HCT116 (cell line): ENCODE data around the gene TFCP2L1. TPM values are rescaled to one million over a fixed set of nuclear protein-coding genes. Genes with fewer than 3 reads are reported as not detected.

Source experiments
- ATAC-seq: fragments of 200-7000 bp; cut with Tn5 transposase; 2 replicates; pipeline ENCODE4 v1.9.1; 2020; ENCODE audit warnings: mild to moderate bottlenecking, moderate library complexity
- Bru-seq: library from RNA; stranded (reverse); fragments of 400-500 nt; gene quantifications from one replicate; lab custom pipeline; 2021; lab: Mats Ljungman, UMichigan
- BruChase-seq, 2 experiments: library from RNA; stranded (reverse); fragments of 400-500 nt; gene quantifications; one replicate each; lab custom pipeline; 2021; lab: Mats Ljungman, UMichigan
- BruUV-seq: library from RNA; stranded (reverse); fragments of 400-500 nt; replicated peaks from 2 replicates; lab custom pipeline; 2021; lab: Mats Ljungman, UMichigan
- CTCF ChIA-PET: fragments of 300-600 bp; sonication (Branson Sonifier 250); formaldehyde crosslinking; loops from one replicate; lab custom pipeline; 2021; ENCODE audit warnings: antibody characterized with exemption; lab: Charles Lee
- POLR2A ChIA-PET: fragments of 300-600, 350-600 bp; sonication (Branson Sonifier 250); formaldehyde crosslinking; loops from one replicate; lab custom pipeline; 2021; ENCODE audit warnings: antibody characterized with exemption; lab: Charles Lee
- RAD21 ChIA-PET, 2 experiments: fragments of 300-600 bp; sonication (Branson Sonifier 250); formaldehyde crosslinking; loops; one replicate each; lab custom pipeline; 2023; ENCODE audit warnings: low total read pairs in 2 of 2; ENCODE audit not compliant: uncharacterized antibody in 2 of 2, unreplicated experiment in 2 of 2, low non-redundant PET in 1 of 2; lab: Charles Lee
- DNase-seq: peaks from one replicate; pipeline ENCODE4 v3.0.0-alpha.2; 2010; ENCODE audit warnings: low read depth, low spot score
- H2AFZ ChIP-seq: fragments of 200-600 bp; shearing (Covaris generic), sonication (generic); 2 replicates; pipeline ENCODE4 v1.6.1; 2017; ENCODE audit warnings: low read depth, mixed run types, mixed read lengths, antibody characterized with exemption, low read length; ENCODE audit not compliant: poor library complexity, severe bottlenecking
- H3K27ac ChIP-seq: 2 replicates; pipeline ENCODE4 v1.5.1; 2012; ENCODE audit warnings: low read depth, low read length
- H3K27me3 ChIP-seq: fragments of 200-600 bp; sonication (generic); 2 replicates; pipeline ENCODE4 v1.6.1; 2016; ENCODE audit warnings: mixed run types, low read length, mixed read lengths; ENCODE audit not compliant: insufficient read depth
- H3K36me3 ChIP-seq, 2 experiments: fragments of 200-500 bp in 1 of 2; fragments of 200-600 bp in 1 of 2; sonication (Bioruptor generic) in 1 of 2; sonication (generic) in 1 of 2; 2 replicates each; pipeline versions ENCODE4 v1.5.1 to v1.6.1; 2014 to 2016; ENCODE audit warnings: low read length in 2 of 2, inconsistent platforms in 1 of 2, mixed read lengths in 1 of 2, mixed run types in 1 of 2; ENCODE audit not compliant: insufficient read depth in 2 of 2, control insufficient read depth in 1 of 2
- H3K4me1 ChIP-seq, 2 experiments: fragments of 200-600 bp in 1 of 2; sonication (generic) in 1 of 2; 2 replicates each; pipeline versions ENCODE4 v1.5.1 to v1.6.1; 2012 to 2017; ENCODE audit warnings: low read length in 2 of 2, inconsistent platforms in 1 of 2, mild to moderate bottlenecking in 1 of 2, mixed read lengths in 1 of 2, mixed run types in 1 of 2, moderate library complexity in 1 of 2; ENCODE audit not compliant: insufficient read depth in 2 of 2, control insufficient read depth in 1 of 2
- H3K4me2 ChIP-seq: fragments of 200-600 bp; sonication (generic); 2 replicates; pipeline ENCODE4 v1.6.1; 2017; ENCODE audit warnings: mixed run types, low read length, mixed read lengths
- H3K4me3 ChIP-seq, 2 experiments: fragments of 200-600 bp in 1 of 2; sonication (generic) in 1 of 2; replicated peaks in 1 of 2; 2 replicates each; pipeline ENCODE4 v1.5.1; 2011 to 2016; ENCODE audit warnings: low read length in 2 of 2, control low read depth in 1 of 2, low read depth in 1 of 2, mild to moderate bottlenecking in 1 of 2, mixed read lengths in 1 of 2, mixed run types in 1 of 2
- H3K79me2 ChIP-seq: fragments of 200-600 bp; sonication (generic); 2 replicates; pipeline ENCODE4 v1.6.1; 2017; ENCODE audit warnings: mild to moderate bottlenecking, mixed run types, low read length, moderate library complexity, mixed read lengths; ENCODE audit not compliant: insufficient read depth
- H3K9ac ChIP-seq: fragments of 200-600 bp; sonication (generic); 2 replicates; pipeline ENCODE4 v1.6.1; 2016; ENCODE audit warnings: low read length, mixed read lengths
- H3K9me2 ChIP-seq: fragments of 200-600 bp; sonication (generic), shearing (Covaris generic); 2 replicates; pipeline ENCODE4 v1.6.1; 2017; ENCODE audit warnings: mixed run types, mild to moderate bottlenecking, moderate library complexity; ENCODE audit not compliant: insufficient read depth
- H3K9me3 ChIP-seq, 2 experiments: fragments of 200-500 bp in 1 of 2; fragments of 200-600 bp in 1 of 2; sonication (Bioruptor generic) in 1 of 2; sonication (generic) in 1 of 2; 2 replicates each; pipeline ENCODE4 v1.6.1; 2014 to 2017; ENCODE audit warnings: low read length in 2 of 2, mixed read lengths in 2 of 2, inconsistent platforms in 1 of 2, low read depth in 1 of 2, mild to moderate bottlenecking in 1 of 2, mixed run types in 1 of 2, moderate library complexity in 1 of 2; ENCODE audit not compliant: control insufficient read depth in 1 of 2, insufficient read depth in 1 of 2
- H4K20me1 ChIP-seq: fragments of 200-600 bp; sonication (generic), shearing (Covaris generic); 2 replicates; pipeline ENCODE4 v1.6.1; 2017; ENCODE audit warnings: mixed run types, mild to moderate bottlenecking, moderate library complexity; ENCODE audit not compliant: insufficient read depth
- CBX3 ChIP-seq: IDR thresholded peaks from 2 replicates; pipeline ENCODE4 v1.6.1; 2012; ENCODE audit warnings: low read depth
- MAX ChIP-seq: IDR thresholded peaks from 2 replicates; pipeline ENCODE4 v1.6.1; 2012
- POLR2A ChIP-seq: IDR thresholded peaks from 2 replicates; pipeline ENCODE4 v1.7.0; 2011; ENCODE audit warnings: borderline replicate concordance; ENCODE audit not compliant: insufficient read depth, insufficient read length; ENCODE audit errors: extremely low read depth
- POLR2AphosphoS5 ChIP-seq: IDR thresholded peaks from 2 replicates; pipeline ENCODE4 v1.6.1; 2011; ENCODE audit warnings: mild to moderate bottlenecking, low read depth, low read length, moderate library complexity
- SIN3A ChIP-seq: IDR thresholded peaks from 2 replicates; pipeline ENCODE4 v1.6.1; 2012; ENCODE audit warnings: low read depth
- SP1 ChIP-seq: IDR thresholded peaks from 2 replicates; pipeline ENCODE4 v1.6.1; 2012; ENCODE audit warnings: low read depth
- TCF7L2 ChIP-seq: IDR thresholded peaks from 2 replicates; pipeline ENCODE4 v1.7.0; 2011; ENCODE audit warnings: borderline replicate concordance, inconsistent platforms; ENCODE audit not compliant: insufficient read depth, insufficient read length; ENCODE audit errors: extremely low read depth
- YY1 ChIP-seq: IDR thresholded peaks from 2 replicates; pipeline ENCODE4 v1.6.1; 2011; ENCODE audit warnings: low read length, low read depth, moderate library complexity, mild to moderate bottlenecking; ENCODE audit not compliant: insufficient replicate concordance; ENCODE audit errors: extremely low read depth
- ZFX ChIP-seq: fragments of 450-650 bp; IDR thresholded peaks from 2 replicates; pipeline ENCODE4 v1.6.1; 2017
- ZNF274 ChIP-seq: fragments of 200-500 bp; sonication (Bioruptor generic); IDR thresholded peaks from 2 replicates; pipeline ENCODE4 v1.6.1; 2014; ENCODE audit warnings: mild to moderate bottlenecking, low read depth, low read length, inconsistent platforms
- intact Hi-C: fragments of 100-400 bp; cut with micrococcal nuclease; formaldehyde crosslinking; loops from 2 replicates; pipeline ENCODE4 v1.10.0; 2022
- long read RNA-seq: library from polyadenylated mRNA; unstranded; transcript quantifications from one replicate; pipeline ENCODE4 v2.0.0, GENCODE V29; 2021; ENCODE audit not compliant: unreplicated experiment
- polyA plus RNA-seq: library from polyadenylated mRNA; unstranded; fragments of >200 nt; gene quantifications from 2 replicates; pipeline ENCODE4 v1.2.1, GENCODE V29; 2012; ENCODE audit warnings: missing spikeins
- total RNA-seq: library from RNA; stranded (reverse); gene quantifications from one replicate; pipeline ENCODE4 v1.2.1, GENCODE V29; 2021; ENCODE audit not compliant: unreplicated experiment
- TF ChIP-seq, protein P1 (sequence below): IDR thresholded peaks from 2 replicates; pipeline ENCODE4 v1.6.1; 2012
- TF ChIP-seq, protein P2 (sequence below), 3 experiments: fragments of 200-600 bp in 1 of 3; sonication (generic) in 1 of 3; IDR thresholded peaks in 2 of 3; conservative IDR thresholded peaks in 1 of 3; 2 replicates each; pipeline ENCODE4 v1.5.1; 2012 to 2017; ENCODE audit warnings: low read depth in 2 of 3, low read length in 2 of 3, antibody characterized with exemption in 1 of 3, borderline replicate concordance in 1 of 3, control low read depth in 1 of 3, mild to moderate bottlenecking in 1 of 3, mixed read lengths in 1 of 3, mixed run types in 1 of 3, moderate library complexity in 1 of 3; ENCODE audit not compliant: insufficient read depth in 1 of 3

The TFCP2L1 gene, protein sequence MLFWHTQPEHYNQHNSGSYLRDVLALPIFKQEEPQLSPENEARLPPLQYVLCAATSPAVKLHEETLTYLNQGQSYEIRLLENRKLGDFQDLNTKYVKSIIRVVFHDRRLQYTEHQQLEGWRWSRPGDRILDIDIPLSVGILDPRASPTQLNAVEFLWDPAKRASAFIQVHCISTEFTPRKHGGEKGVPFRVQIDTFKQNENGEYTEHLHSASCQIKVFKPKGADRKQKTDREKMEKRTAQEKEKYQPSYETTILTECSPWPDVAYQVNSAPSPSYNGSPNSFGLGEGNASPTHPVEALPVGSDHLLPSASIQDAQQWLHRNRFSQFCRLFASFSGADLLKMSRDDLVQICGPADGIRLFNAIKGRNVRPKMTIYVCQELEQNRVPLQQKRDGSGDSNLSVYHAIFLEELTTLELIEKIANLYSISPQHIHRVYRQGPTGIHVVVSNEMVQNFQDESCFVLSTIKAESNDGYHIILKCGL
- 8.4 TPM for total RNA-seq
- 4.5 and 6.0 TPM in 2 replicates for polyA plus RNA-seq
- Bru-seq, nascent RNA = percentile 50 among the genes with signal in this experiment
- BruChase-seq, experiment 1, labeled RNA remaining after a 6-hour chase = percentile 68 among the genes with signal in this experiment
- BruChase-seq, experiment 2, labeled RNA remaining after a 2-hour chase = percentile 58 among the genes with signal in this experiment
- long read RNA-seq, full-length matches to known transcripts = 7 of 17 reads
- long read RNA-seq, partial matches to known transcripts = 4 of 17 reads
- long read RNA-seq, other reads (novel, unspliced or antisense) = 6 of 17 reads

GRCh38 chr2:121284463-121285449 is at the start of gene TFCP2L1:
Gene TFCP2L1 (minus strand): TSS chr2:121285202. CDS start chr2:121285109, 93 bp downstream.
- ATAC-seq = peak; percentile 95
- intact Hi-C loops = no loop called here
- Histone ChIP-seq H3K27me3 (no peaks in the 10 kb centered on the region), H3K4me1 (peaks cover 0 to 25% of the 10 kb centered on the region in 2 experiments; a peak in 2 of 4 replicates), H3K9me3 (no peaks in the 10 kb centered on the region), H3K9ac (peak within 1 kb of the TSS; percentile 71), H4K20me1 (no peaks in the 10 kb centered on the region), H3K36me3 (no peaks in the 10 kb centered on the region), H3K4me2 (peak within 1 kb of the TSS; percentile 81), H3K4me3 (peak within 1 kb of the TSS; percentile 55 to 75), H2AFZ (peak within 1 kb of the TSS; percentile 78), H3K79me2 (0 out of 2 replicates have a peak, but pooled peaks cover 4% of the 10 kb centered on the region), H3K27ac (peak within 1 kb of the TSS; percentile 44; the same call in 1 of the 2 replicates), H3K9me2 (no peaks in the 10 kb centered on the region)
- no TSS peak for BruUV-seq
- POLR2A ChIA-PET = no interaction called here
- RAD21 ChIA-PET = no interaction called here
- TF ChIP-seq, protein P1, sequence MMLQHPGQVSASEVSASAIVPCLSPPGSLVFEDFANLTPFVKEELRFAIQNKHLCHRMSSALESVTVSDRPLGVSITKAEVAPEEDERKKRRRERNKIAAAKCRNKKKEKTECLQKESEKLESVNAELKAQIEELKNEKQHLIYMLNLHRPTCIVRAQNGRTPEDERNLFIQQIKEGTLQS = no peak
- TF ChIP-seq MAX = peak; percentile 66; the same call in 1 of the 2 replicates
- peak; percentile 25 for TF ChIP-seq TCF7L2
- no peak for TF ChIP-seq ZNF274
- no peak for TF ChIP-seq SP1
- TF ChIP-seq, protein P2, sequence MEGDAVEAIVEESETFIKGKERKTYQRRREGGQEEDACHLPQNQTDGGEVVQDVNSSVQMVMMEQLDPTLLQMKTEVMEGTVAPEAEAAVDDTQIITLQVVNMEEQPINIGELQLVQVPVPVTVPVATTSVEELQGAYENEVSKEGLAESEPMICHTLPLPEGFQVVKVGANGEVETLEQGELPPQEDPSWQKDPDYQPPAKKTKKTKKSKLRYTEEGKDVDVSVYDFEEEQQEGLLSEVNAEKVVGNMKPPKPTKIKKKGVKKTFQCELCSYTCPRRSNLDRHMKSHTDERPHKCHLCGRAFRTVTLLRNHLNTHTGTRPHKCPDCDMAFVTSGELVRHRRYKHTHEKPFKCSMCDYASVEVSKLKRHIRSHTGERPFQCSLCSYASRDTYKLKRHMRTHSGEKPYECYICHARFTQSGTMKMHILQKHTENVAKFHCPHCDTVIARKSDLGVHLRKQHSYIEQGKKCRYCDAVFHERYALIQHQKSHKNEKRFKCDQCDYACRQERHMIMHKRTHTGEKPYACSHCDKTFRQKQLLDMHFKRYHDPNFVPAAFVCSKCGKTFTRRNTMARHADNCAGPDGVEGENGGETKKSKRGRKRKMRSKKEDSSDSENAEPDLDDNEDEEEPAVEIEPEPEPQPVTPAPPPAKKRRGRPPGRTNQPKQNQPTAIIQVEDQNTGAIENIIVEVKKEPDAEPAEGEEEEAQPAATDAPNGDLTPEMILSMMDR (IDR thresholded peaks at IDR 0.05 in 2 of 3, conservative IDR thresholded peaks at IDR 0.05 in 1 of 3; ENCODE audit: borderline replicate concordance in 1 of 3, insufficient read depth in 1 of 3, low read depth in 2 of 3, low read length in 2 of 3) = no peak
- peak; percentile 91 for TF ChIP-seq POLR2AphosphoS5
- TF ChIP-seq POLR2A = peak; percentile 93
- TF ChIP-seq ZFX = peak; percentile 82
- TF ChIP-seq SIN3A = no peak
- no peak for TF ChIP-seq YY1
- TF ChIP-seq CBX3 = no peak
- TF ChIP-seq, all 23 proteins: peak for 5
- CTCF ChIA-PET = no interaction called here
- no peak for DNase-seq
